Progenitor cell of endocrine pancreas (in vitro differentiated cells): ENCODE results near the gene PHOX2A. TPM values are rescaled to one million over a fixed set of nuclear protein-coding genes. Genes with fewer than 3 reads are reported as not detected.

Source experiments
- DNase-seq: peaks from one replicate; pipeline ENCODE4 v3.0.0; 2021; ENCODE audit warnings: low spot score; ENCODE audit not compliant: unreplicated experiment
- H3K27ac Mint-ChIP-seq: 2 replicates; pipeline ENCODE4 v1.8.0; 2021; ENCODE audit warnings: mild to moderate bottlenecking, moderate library complexity, mixed read lengths
- H3K27me3 Mint-ChIP-seq: 2 replicates; pipeline ENCODE4 v1.8.0; 2021; ENCODE audit warnings: mixed read lengths
- H3K36me3 Mint-ChIP-seq: 2 replicates; pipeline ENCODE4 v1.8.0; 2022; ENCODE audit warnings: mixed read lengths; ENCODE audit not compliant: insufficient read depth
- H3K4me1 Mint-ChIP-seq: 2 replicates; pipeline ENCODE4 v1.8.0; 2021; ENCODE audit warnings: low read depth, mixed read lengths
- H3K4me3 Mint-ChIP-seq: 2 replicates; pipeline ENCODE4 v1.8.0; 2021; ENCODE audit warnings: low read depth, mild to moderate bottlenecking, moderate library complexity, mixed read lengths
- H3K9me3 Mint-ChIP-seq: 2 replicates; pipeline ENCODE4 v1.8.0; 2021; ENCODE audit warnings: low read depth, mixed read lengths
- total RNA-seq: library from RNA; stranded (reverse); gene quantifications from 2 replicates; pipeline ENCODE4 v1.2.1, GENCODE V29; 2021
- TF ChIP-seq, protein P1 (sequence below): fragments of 200-600 bp; sonication (generic); IDR thresholded peaks from one replicate; pipeline ENCODE4 v1.5.0; 2021; ENCODE audit warnings: antibody characterized with exemption, mild to moderate bottlenecking; ENCODE audit not compliant: unreplicated experiment

PHOX2A gene
- total RNA-seq, 1 donor from 2014 or later: not detected

DNA sequence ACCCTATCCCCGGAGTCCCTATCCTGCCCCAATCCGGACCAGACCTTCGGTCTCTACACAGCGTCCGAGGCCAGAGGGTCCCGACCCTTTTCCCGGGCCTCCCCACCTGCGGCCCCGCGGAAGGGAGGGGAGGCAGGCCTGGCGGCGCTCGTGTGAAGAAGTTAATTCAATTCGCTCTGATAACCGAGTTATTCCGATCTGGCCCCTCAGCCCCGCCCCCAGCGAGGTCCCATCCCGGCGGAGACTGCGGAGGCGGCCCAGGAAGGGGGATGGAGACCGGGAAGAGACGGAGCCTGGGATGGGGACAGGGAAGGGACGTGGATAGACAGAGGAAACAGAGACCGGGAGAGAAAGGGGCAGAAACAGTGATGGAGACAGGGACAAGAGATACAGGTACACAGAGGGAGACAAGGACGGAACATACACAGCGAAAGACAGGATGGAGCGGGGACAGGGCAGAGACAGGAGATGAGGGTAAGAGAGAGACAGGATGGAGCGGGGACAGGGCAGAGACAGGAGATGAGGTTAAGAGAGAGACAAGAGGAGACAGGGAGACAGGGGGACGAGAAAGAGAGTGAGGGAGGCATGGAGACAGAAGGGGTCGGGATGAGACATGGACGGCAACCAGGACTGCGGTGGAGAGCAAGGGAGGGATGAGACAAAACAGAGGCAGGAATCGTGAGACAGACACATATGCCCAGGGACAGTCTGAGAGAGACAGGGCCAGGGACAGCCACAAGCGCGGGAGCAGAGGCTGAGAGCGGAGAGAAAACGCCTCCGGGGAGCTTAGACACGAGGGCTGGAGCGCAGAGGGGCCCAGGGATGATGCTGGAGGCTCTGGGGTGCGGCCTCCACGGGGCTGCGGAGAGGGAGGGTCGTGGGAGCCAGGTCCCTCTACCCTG is 636 bp upstream of the PHOX2A start:
- no peaks in the 10 kb centered on the region for H3K9me3 Mint-ChIP-seq
- no peak overlapping the region for H3K27ac Mint-ChIP-seq
- DNase-seq: no peak

GRCh38 chr11:72243173-72244059 is 560 bp downstream of the PHOX2A start:
- Mint-ChIP-seq H3K36me3 (peaks cover 5% of the 10 kb centered on the region), H3K27me3 (peaks cover 49% of the 10 kb centered on the region), H3K9me3 (no peaks in the 10 kb centered on the region), H3K4me3 (peak overlapping the region; percentile 50), H3K27ac (no peak overlapping the region), H3K4me1 (peaks cover 14% of the 10 kb centered on the region)
- TF ChIP-seq, protein P1, sequence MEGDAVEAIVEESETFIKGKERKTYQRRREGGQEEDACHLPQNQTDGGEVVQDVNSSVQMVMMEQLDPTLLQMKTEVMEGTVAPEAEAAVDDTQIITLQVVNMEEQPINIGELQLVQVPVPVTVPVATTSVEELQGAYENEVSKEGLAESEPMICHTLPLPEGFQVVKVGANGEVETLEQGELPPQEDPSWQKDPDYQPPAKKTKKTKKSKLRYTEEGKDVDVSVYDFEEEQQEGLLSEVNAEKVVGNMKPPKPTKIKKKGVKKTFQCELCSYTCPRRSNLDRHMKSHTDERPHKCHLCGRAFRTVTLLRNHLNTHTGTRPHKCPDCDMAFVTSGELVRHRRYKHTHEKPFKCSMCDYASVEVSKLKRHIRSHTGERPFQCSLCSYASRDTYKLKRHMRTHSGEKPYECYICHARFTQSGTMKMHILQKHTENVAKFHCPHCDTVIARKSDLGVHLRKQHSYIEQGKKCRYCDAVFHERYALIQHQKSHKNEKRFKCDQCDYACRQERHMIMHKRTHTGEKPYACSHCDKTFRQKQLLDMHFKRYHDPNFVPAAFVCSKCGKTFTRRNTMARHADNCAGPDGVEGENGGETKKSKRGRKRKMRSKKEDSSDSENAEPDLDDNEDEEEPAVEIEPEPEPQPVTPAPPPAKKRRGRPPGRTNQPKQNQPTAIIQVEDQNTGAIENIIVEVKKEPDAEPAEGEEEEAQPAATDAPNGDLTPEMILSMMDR: no peak
- DNase-seq: no peak

More for the DNA sequence above, 636 bp upstream of the PHOX2A start:
- Mint-ChIP-seq H3K36me3 (peaks cover 2% of the 10 kb centered on the region), H3K27me3 (peaks cover 45% of the 10 kb centered on the region), H3K4me3 (peak overlapping the region; percentile 60), H3K4me1 (peaks cover 8% of the 10 kb centered on the region)
- TF ChIP-seq, protein P1: no peak

GRCh38 chr11:72242141-72242540 is 1.8 kb downstream of the PHOX2A start:
- TF ChIP-seq, protein P1: no peak
- Mint-ChIP-seq H3K27me3 (peaks cover 47% of the 10 kb centered on the region), H3K27ac (no peak overlapping the region), H3K4me1 (peaks cover 14% of the 10 kb centered on the region), H3K9me3 (no peaks in the 10 kb centered on the region), H3K4me3 (no peak overlapping the region), H3K36me3 (peaks cover 8% of the 10 kb centered on the region)
- no peak for DNase-seq

GRCh38 chr11:72241291-72241781 is 2.6 kb downstream of the PHOX2A start:
- TF ChIP-seq, protein P1: no peak
- peaks cover 11% of the 10 kb centered on the region for H3K36me3 Mint-ChIP-seq
- H3K4me3 Mint-ChIP-seq: no peak overlapping the region
- H3K9me3 Mint-ChIP-seq: no peaks in the 10 kb centered on the region
- peaks cover 47% of the 10 kb centered on the region for H3K27me3 Mint-ChIP-seq
- no peak for DNase-seq
- H3K27ac Mint-ChIP-seq: no peak overlapping the region
- H3K4me1 Mint-ChIP-seq: peaks cover 14% of the 10 kb centered on the region
